ENCODE measurements around the gene SPOUT1. TPM values are rescaled to one million over a fixed set of nuclear protein-coding genes. Genes with fewer than 3 reads are reported as not detected.

SPOUT1 gene
- total and polyA plus RNA-seq, 10 of the 15 experiments (the other 5 are each of a cell fraction or from before 2014, with no cell fraction given): 5.7 to 95.0 (median 40.6) TPM

GRCh38 chr9:128805661-128806060, 23.9 kb downstream of the SPOUT1 start:
- Histone ChIP-seq H4K20me1 (ENCODE audit: control insufficient read depth, insufficient read depth) (no peaks in the 10 kb centered on the region), H3K9ac (ENCODE audit: control insufficient read depth, insufficient read depth, low read length) (no peak overlapping the region), H3K4me3 (no peak overlapping the region), H3K36me3 (ENCODE audit: control insufficient read depth in 2 of 2, insufficient read depth in 2 of 2, low read length in 1 of 2) (peaks cover 14 to 25% of the 10 kb centered on the region in 2 experiments; a peak in 3 of 4 replicates), H3K4me2 (ENCODE audit: control insufficient read depth, insufficient read depth) (no peak overlapping the region), H3K9me3 (replicated peaks; ENCODE audit: control insufficient read depth, insufficient read depth, low read length) (no peaks in the 10 kb centered on the region), H3K27ac (ENCODE audit: control insufficient read depth, insufficient read depth) (no peak overlapping the region), H2AFZ (ENCODE audit: control insufficient read depth, low read depth, low read length) (no peak overlapping the region), H3K79me2 (ENCODE audit: control insufficient read depth, insufficient read depth, low read length) (no peaks in the 10 kb centered on the region), H3K27me3 (replicated peaks in 1 of 2; ENCODE audit: control insufficient read depth in 2 of 2, insufficient read depth in 2 of 2, low read length in 1 of 2) (no peaks in the 10 kb centered on the region), H3K4me1 (ENCODE audit: control insufficient read depth, insufficient read depth, low read length) (no peaks in the 10 kb centered on the region)
- no TSS peak for BruUV-seq (replicated peaks)
- POLR2A ChIA-PET: no interaction called here
- FAIRE-seq (no peak), DNase-seq (ENCODE audit: low read depth, low spot score) (no peak), ATAC-seq (no peak)
- CTCF ChIA-PET: interaction anchor here (1.3 kb wide), 1 partner anchor 13 kb away, joined by 5 read pairs; the partner anchor contains the start of gene ENDOG
- WGBS (ENCODE audit: insufficient coverage, insufficient replicate concordance, low lambda C conversion rate, missing lambda C conversion rate): 96% methylated on average over 14 of the region's 14 CpGs
- in situ Hi-C loops (cut with MboI): no loop called here
- SMC1A ChIA-PET (ENCODE audit: uncharacterized antibody, unreplicated experiment): no interaction called here
- TF ChIP-seq SMARCA5 (IDR thresholded peaks at IDR 0.05) (no peak), MLLT1 (IDR thresholded peaks at IDR 0.05) (no peak), EED (IDR thresholded peaks at IDR 0.05; ENCODE audit: low read depth) (no peak), ZSCAN29 (IDR thresholded peaks at IDR 0.05) (no peak), ZNF274 (IDR thresholded peaks at IDR 0.05; ENCODE audit: insufficient read depth, insufficient read length) (no peak), SUPT20H (IDR thresholded peaks at IDR 0.05; ENCODE audit: borderline replicate concordance, control insufficient read depth, low read depth, low read length) (no peak), POLR2AphosphoS2 (IDR thresholded peaks at IDR 0.05; ENCODE audit: low read depth, low read length) (no peak), HDAC6 (IDR thresholded peaks at IDR 0.05; ENCODE audit: unreplicated experiment) (no peak)
- TF ChIP-seq, protein P1, sequence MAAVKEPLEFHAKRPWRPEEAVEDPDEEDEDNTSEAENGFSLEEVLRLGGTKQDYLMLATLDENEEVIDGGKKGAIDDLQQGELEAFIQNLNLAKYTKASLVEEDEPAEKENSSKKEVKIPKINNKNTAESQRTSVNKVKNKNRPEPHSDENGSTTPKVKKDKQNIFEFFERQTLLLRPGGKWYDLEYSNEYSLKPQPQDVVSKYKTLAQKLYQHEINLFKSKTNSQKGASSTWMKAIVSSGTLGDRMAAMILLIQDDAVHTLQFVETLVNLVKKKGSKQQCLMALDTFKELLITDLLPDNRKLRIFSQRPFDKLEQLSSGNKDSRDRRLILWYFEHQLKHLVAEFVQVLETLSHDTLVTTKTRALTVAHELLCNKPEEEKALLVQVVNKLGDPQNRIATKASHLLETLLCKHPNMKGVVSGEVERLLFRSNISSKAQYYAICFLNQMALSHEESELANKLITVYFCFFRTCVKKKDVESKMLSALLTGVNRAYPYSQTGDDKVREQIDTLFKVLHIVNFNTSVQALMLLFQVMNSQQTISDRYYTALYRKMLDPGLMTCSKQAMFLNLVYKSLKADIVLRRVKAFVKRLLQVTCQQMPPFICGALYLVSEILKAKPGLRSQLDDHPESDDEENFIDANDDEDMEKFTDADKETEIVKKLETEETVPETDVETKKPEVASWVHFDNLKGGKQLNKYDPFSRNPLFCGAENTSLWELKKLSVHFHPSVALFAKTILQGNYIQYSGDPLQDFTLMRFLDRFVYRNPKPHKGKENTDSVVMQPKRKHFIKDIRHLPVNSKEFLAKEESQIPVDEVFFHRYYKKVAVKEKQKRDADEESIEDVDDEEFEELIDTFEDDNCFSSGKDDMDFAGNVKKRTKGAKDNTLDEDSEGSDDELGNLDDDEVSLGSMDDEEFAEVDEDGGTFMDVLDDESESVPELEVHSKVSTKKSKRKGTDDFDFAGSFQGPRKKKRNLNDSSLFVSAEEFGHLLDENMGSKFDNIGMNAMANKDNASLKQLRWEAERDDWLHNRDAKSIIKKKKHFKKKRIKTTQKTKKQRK (IDR thresholded peaks at IDR 0.05; ENCODE audit: low read depth, low read length): no peak
- RAD21 ChIA-PET (ENCODE audit: unreplicated experiment): no interaction called here
- intact Hi-C loops (cut with micrococcal nuclease; ENCODE audit: unreplicated experiment): no loop called here

Data from GM12878 (cell line).